HepG2 (cell line): Measurements from ENCODE around the gene SLC39A3. TPM values are rescaled to one million over a fixed set of nuclear protein-coding genes. Genes with fewer than 3 reads are reported as not detected.

ENCODE experiments used
- ARNT ChIP-seq: fragments of 450-650 bp; IDR thresholded peaks from 2 replicates; pipeline ENCODE4 v1.6.1; 2017
- FOXA3 ChIP-seq: IDR thresholded peaks from 2 replicates; pipeline ENCODE4 v1.6.1; 2016; ENCODE audit warnings: missing genetic modification reagents, missing compliant biosample characterization
- HNF4A ChIP-seq: sonication (generic); formaldehyde crosslinking; IDR thresholded peaks from 2 replicates; pipeline ENCODE4 v1.4.0; 2020; ENCODE audit warnings: missing genetic modification reagents
- MLX ChIP-seq: IDR thresholded peaks from 2 replicates; pipeline ENCODE4 v1.6.1; 2016
- NFAT5 ChIP-seq: sonication (generic); formaldehyde crosslinking; IDR thresholded peaks from 2 replicates; pipeline ENCODE4 v1.4.0; 2020; ENCODE audit warnings: missing genetic modification reagents
- RBM22 ChIP-seq: fragments of 200-400 bp; formaldehyde crosslinking; optimal IDR thresholded peaks from 2 replicates; pipeline ENCODE3; 2017; ENCODE audit warnings: mild to moderate bottlenecking, low read length, moderate library complexity
- RELA ChIP-seq: sonication (generic); formaldehyde crosslinking; IDR thresholded peaks from 2 replicates; pipeline ENCODE4 v1.4.0; 2020; ENCODE audit warnings: missing genetic modification reagents
- SIN3B ChIP-seq: fragments of 150-350 bp; IDR thresholded peaks from 2 replicates; pipeline ENCODE4 v1.6.1; 2014; ENCODE audit warnings: low read length
- TEAD2 ChIP-seq: sonication (generic); formaldehyde crosslinking; IDR thresholded peaks from 2 replicates; pipeline ENCODE4 v1.9.0; 2021; ENCODE audit warnings: missing genetic modification reagents
- ZNF10 ChIP-seq: sonication (generic); formaldehyde crosslinking; IDR thresholded peaks from 2 replicates; pipeline ENCODE4 v1.4.0; 2020; ENCODE audit warnings: mild to moderate bottlenecking, low read depth, missing genetic modification reagents, borderline replicate concordance
- ZNF121 ChIP-seq: sonication (generic); formaldehyde crosslinking; IDR thresholded peaks from 2 replicates; pipeline ENCODE4 v1.5.0; 2020; ENCODE audit warnings: mild to moderate bottlenecking, missing genetic modification reagents
- ZNF207 ChIP-seq: fragments of 450-650 bp; IDR thresholded peaks from 2 replicates; pipeline ENCODE4 v1.6.1; 2016; ENCODE audit warnings: antibody characterized with exemption, borderline replicate concordance
- ZNF407 ChIP-seq: sonication (generic); formaldehyde crosslinking; IDR thresholded peaks from one replicate; pipeline ENCODE4 v1.5.1; 2020; ENCODE audit warnings: mild to moderate bottlenecking, missing genetic modification reagents; ENCODE audit errors: not compliant biosample characterization
- ZNF432 ChIP-seq: sonication (generic); formaldehyde crosslinking; IDR thresholded peaks from 2 replicates; pipeline ENCODE4 v1.5.0; 2020; ENCODE audit warnings: missing genetic modification reagents, mild to moderate bottlenecking, borderline replicate concordance
- ZNF850 ChIP-seq: sonication (generic); formaldehyde crosslinking; conservative IDR thresholded peaks from 2 replicates; pipeline ENCODE4 v1.9.0; 2021; ENCODE audit warnings: mild to moderate bottlenecking, missing genetic modification reagents
- polyA plus RNA-seq, 8 experiments: library from polyadenylated mRNA; depleted of rRNA in 3 of 8; stranded (reverse) in 7 of 8; unstranded in 1 of 8; fragments of >200 nt; fragmentation: Illumina TruSeq in 4 of 8; extraction: Trizol in 4 of 8; gene quantifications; 2 replicates each; pipeline versions ENCODE4 v1.2.1 to v1.2.3, GENCODE V29; 2011 to 2016; ENCODE audit warnings: low read depth in 4 of 8, missing spikeins in 1 of 8, mixed read lengths in 1 of 8; ENCODE audit not compliant: insufficient read depth in 1 of 8
- total RNA-seq, 5 experiments: library from RNA; depleted of rRNA; stranded (reverse); fragments of >200 nt; fragmentation: Illumina TruSeq; extraction: Trizol; gene quantifications; 2 replicates each; pipeline ENCODE4 v1.2.3, GENCODE V29; 2016; ENCODE audit warnings: low read depth in 1 of 5

Gene SLC39A3
- total and polyA plus RNA-seq, 2 of the 13 experiments (the other 11 are each of a cell fraction or from before 2014, with no cell fraction given) = 33.6 to 41.6 TPM

GRCh38 chr19:2782936-2783780 is 43.3 kb upstream of the SLC39A3 start, which contains the start of gene SGTA (continued):
- TF ChIP-seq ZNF407 (CRISPR knock-in tag) (peak; percentile 38), SIN3B (peak; percentile 56; the same call in 1 of the 2 replicates), ZNF850 (CRISPR knock-in tag) (no peak), RBM22 (peak; percentile 97), ZNF207 (no peak), FOXA3 (CRISPR knock-in tag) (peak; percentile 70; the same call in 1 of the 2 replicates), HNF4A (CRISPR knock-in tag) (peak; percentile 74), ZNF432 (CRISPR knock-in tag) (no peak), NFAT5 (CRISPR knock-in tag) (peak; percentile 97), MLX (peak; percentile 82), RELA (CRISPR knock-in tag) (no peak), ZNF121 (peak; percentile 59; the same call in 1 of the 2 replicates), TEAD2 (CRISPR knock-in tag) (peak; percentile 89; the same call in 1 of the 2 replicates), ZNF10 (no peak), ARNT (no peak)
